ENCODE measurements around the gene ZNF536. TPM values are rescaled to one million over a fixed set of nuclear protein-coding genes. Genes with fewer than 3 reads are reported as not detected.

The ZNF536 gene
- total RNA-seq, 1 experiment from 2014 or later, result not detected

GRCh38 chr19:30596268-30596667 lies 224.1 kb downstream of the ZNF536 start:
- POLR2A ChIA-PET (ENCODE audit: unreplicated experiment), result no interaction called here
- Histone ChIP-seq H2AFZ (no peak overlapping the region), H3K79me2 (ENCODE audit: low read depth) (no peaks in the 10 kb centered on the region), H3K27ac (no peak overlapping the region), H3K4me2 (no peak overlapping the region), H3K36me3 (ENCODE audit: low read depth) (no peaks in the 10 kb centered on the region), H3K9me3 (ENCODE audit: insufficient read depth, low read depth) (no peaks in the 10 kb centered on the region), H3K4me3 (no peak overlapping the region), H3F3A (ENCODE audit: insufficient read depth, low read depth) (no peaks in the 10 kb centered on the region), H4K20me1 (ENCODE audit: insufficient read depth) (no peaks in the 10 kb centered on the region), H3K4me1 (replicated peaks; ENCODE audit: insufficient read depth) (no peaks in the 10 kb centered on the region), H3K9me2 (ENCODE audit: insufficient read depth) (no peaks in the 10 kb centered on the region), H3K27me3 (ENCODE audit: insufficient read depth, low read depth) (peaks cover 51% of the 10 kb centered on the region)
- intact Hi-C loops (cut with micrococcal nuclease; ENCODE audit: unreplicated experiment), result no loop called here
- no peak for DNase-seq
- BruUV-seq (replicated peaks), result no TSS peak
- TF ChIP-seq EZH2 (IDR thresholded peaks at IDR 0.05; ENCODE audit: low read depth), result no peak
- no peak for TF ChIP-seq CTCF (conservative IDR thresholded peaks at IDR 0.05)
- CTCF ChIA-PET, result no interaction called here

GRCh38 chr19:30596813-30597399 lies 224.7 kb downstream of the ZNF536 start:
- Histone ChIP-seq H3K4me1 (replicated peaks; ENCODE audit: insufficient read depth) (no peaks in the 10 kb centered on the region), H2AFZ (no peak overlapping the region), H3K79me2 (ENCODE audit: low read depth) (no peaks in the 10 kb centered on the region), H3K36me3 (ENCODE audit: low read depth) (no peaks in the 10 kb centered on the region), H3K9me3 (ENCODE audit: insufficient read depth, low read depth) (no peaks in the 10 kb centered on the region), H3F3A (ENCODE audit: insufficient read depth, low read depth) (no peaks in the 10 kb centered on the region), H3K27ac (no peak overlapping the region), H3K4me3 (no peak overlapping the region), H3K9me2 (ENCODE audit: insufficient read depth) (no peaks in the 10 kb centered on the region), H3K4me2 (no peak overlapping the region), H3K27me3 (ENCODE audit: insufficient read depth, low read depth) (peaks cover 55% of the 10 kb centered on the region), H4K20me1 (ENCODE audit: insufficient read depth) (no peaks in the 10 kb centered on the region)
- DNase-seq, result no peak
- TF ChIP-seq CTCF (conservative IDR thresholded peaks at IDR 0.05) (no peak), EZH2 (IDR thresholded peaks at IDR 0.05; ENCODE audit: low read depth) (no peak)
- intact Hi-C loops (cut with micrococcal nuclease; ENCODE audit: unreplicated experiment), result no loop called here
- no TSS peak for BruUV-seq (replicated peaks)
- ChIA-PET POLR2A (ENCODE audit: unreplicated experiment) (no interaction called here), CTCF (no interaction called here)

- TF ChIP-seq EZH2 (IDR thresholded peaks at IDR 0.05; ENCODE audit: low read depth) (no peak), CTCF (conservative IDR thresholded peaks at IDR 0.05) (no peak)
- no peak overlapping the region for H3K27ac ChIP-seq
- H4K20me1 ChIP-seq (ENCODE audit: insufficient read depth), result no peaks in the 10 kb centered on the region
- H3K4me3 ChIP-seq, result no peak overlapping the region
- no peak for DNase-seq
- CTCF ChIA-PET, result no interaction called here
- H3K27me3 ChIP-seq (ENCODE audit: insufficient read depth, low read depth), result peaks cover 43% of the 10 kb centered on the region
- POLR2A ChIA-PET (ENCODE audit: unreplicated experiment), result no interaction called here
- H3K36me3 ChIP-seq (ENCODE audit: low read depth), result no peaks in the 10 kb centered on the region
- H3F3A ChIP-seq (ENCODE audit: insufficient read depth, low read depth), result no peaks in the 10 kb centered on the region
- intact Hi-C loops (cut with micrococcal nuclease; ENCODE audit: unreplicated experiment), result no loop called here
- H3K9me3 ChIP-seq (ENCODE audit: insufficient read depth, low read depth), result no peaks in the 10 kb centered on the region
- H3K4me2 ChIP-seq, result no peak overlapping the region
- BruUV-seq (replicated peaks), result no TSS peak
- no peaks in the 10 kb centered on the region for H3K9me2 ChIP-seq (ENCODE audit: insufficient read depth)
- H2AFZ ChIP-seq, result no peak overlapping the region
- H3K79me2 ChIP-seq (ENCODE audit: low read depth), result no peaks in the 10 kb centered on the region
- no peaks in the 10 kb centered on the region for H3K4me1 ChIP-seq (replicated peaks; ENCODE audit: insufficient read depth)
Measured at GRCh38 chr19:30598688-30599087, 226.5 kb downstream of the ZNF536 start.
